Measurements from ENCODE around the gene DBNL.

The DBNL gene

GRCh38 chr7:44071726-44072363, 27.3 kb downstream of the DBNL start:
- no peak overlapping the region for H3K4me3 ChIP-seq (replicated peaks; ENCODE audit: low read depth, low read length)
- no peak for TF ChIP-seq CTCF (IDR thresholded peaks at IDR 0.05; ENCODE audit: low read depth, low read length, missing control alignments)
- no peak for DNase-seq (ENCODE audit: extremely low read depth, low read depth)

GRCh38 chr7:44072364-44073231, 28.1 kb downstream of the DBNL start:
- DNase-seq (ENCODE audit: extremely low read depth, low read depth): peak; percentile 83
- peak; percentile 93 for TF ChIP-seq CTCF (IDR thresholded peaks at IDR 0.05; ENCODE audit: low read depth, low read length, missing control alignments)
- H3K4me3 ChIP-seq (replicated peaks; ENCODE audit: low read depth, low read length): no peak overlapping the region

GRCh38 chr7:44073664-44074348, 29.3 kb downstream of the DBNL start:
- no peak for TF ChIP-seq CTCF (IDR thresholded peaks at IDR 0.05; ENCODE audit: low read depth, low read length, missing control alignments)
- no peak overlapping the region for H3K4me3 ChIP-seq (replicated peaks; ENCODE audit: low read depth, low read length)
- DNase-seq (ENCODE audit: extremely low read depth, low read depth): no peak

- no peak for TF ChIP-seq CTCF (IDR thresholded peaks at IDR 0.05; ENCODE audit: low read depth, low read length, missing control alignments)
- H3K4me3 ChIP-seq (replicated peaks; ENCODE audit: low read depth, low read length): no peak overlapping the region
- no peak for DNase-seq (ENCODE audit: extremely low read depth, low read depth)
Observed at GRCh38 chr7:44074349-44074695, 29.8 kb downstream of the DBNL start.

- TF ChIP-seq CTCF (IDR thresholded peaks at IDR 0.05; ENCODE audit: low read depth, low read length, missing control alignments): no peak
- H3K4me3 ChIP-seq (replicated peaks; ENCODE audit: low read depth, low read length): no peak overlapping the region
- DNase-seq (ENCODE audit: extremely low read depth, low read depth): no peak
Observed at GRCh38 chr7:44075296-44076075, 31.0 kb downstream of the DBNL start.

- no peak for TF ChIP-seq CTCF (IDR thresholded peaks at IDR 0.05; ENCODE audit: low read depth, low read length, missing control alignments)
- H3K4me3 ChIP-seq (replicated peaks; ENCODE audit: low read depth, low read length): no peak overlapping the region
- DNase-seq (ENCODE audit: extremely low read depth, low read depth): no peak
Observed at GRCh38 chr7:44076101-44076895, 31.8 kb downstream of the DBNL start.
